Central memory CD8-positive, alpha-beta T cell (primary cell): ENCODE results near the gene POU6F2.

Experiments
- ATAC-seq: fragments of 150-1000 bp; cut with Tn5 transposase; replicated peaks from 2 replicates; pipeline ENCODE4 v1.10.0; 2022; ENCODE audit warnings: mild to moderate bottlenecking, moderate FRiP score, moderate number of reproducible peaks; ENCODE audit not compliant: poor library complexity, severe bottlenecking; ENCODE audit errors: extremely low read depth
- DNase-seq, 2 donors: peaks; one replicate each; pipeline ENCODE4 v3.0.0; 2021; ENCODE audit warnings: low spot score in 2 of 2
- H3K27ac Mint-ChIP-seq: one replicate; pipeline ENCODE4 v1.8.0; 2022; ENCODE audit warnings: low read depth, mild to moderate bottlenecking, moderate library complexity, mixed read lengths
- H3K27me3 Mint-ChIP-seq: one replicate; pipeline ENCODE4 v1.8.0; 2022; ENCODE audit warnings: mixed read lengths
- H3K36me3 Mint-ChIP-seq: one replicate; pipeline ENCODE4 v1.8.0; 2022; ENCODE audit warnings: mild to moderate bottlenecking, moderate library complexity, mixed read lengths; ENCODE audit not compliant: insufficient read depth
- H3K4me1 Mint-ChIP-seq: one replicate; pipeline ENCODE4 v1.8.0; 2022; ENCODE audit warnings: mixed read lengths
- H3K4me3 Mint-ChIP-seq: one replicate; pipeline ENCODE4 v1.8.0; 2022; ENCODE audit warnings: mild to moderate bottlenecking, moderate library complexity, mixed read lengths
- H3K9me3 Mint-ChIP-seq: one replicate; pipeline ENCODE4 v1.8.0; 2022; ENCODE audit warnings: mixed read lengths

The POU6F2 gene

GRCh38 chr7:39233851-39234529, 256.3 kb downstream of the POU6F2 start:
- no peaks in the 10 kb centered on the region for H3K9me3 Mint-ChIP-seq
- H3K27me3 Mint-ChIP-seq, result peaks cover 22% of the 10 kb centered on the region
- no peak overlapping the region for H3K4me3 Mint-ChIP-seq
- H3K4me1 Mint-ChIP-seq, result no peaks in the 10 kb centered on the region
- DNase-seq, result no peak
- no peak for ATAC-seq
- H3K27ac Mint-ChIP-seq, result no peak overlapping the region
- H3K36me3 Mint-ChIP-seq, result no peaks in the 10 kb centered on the region

GRCh38 chr7:39238234-39238869, 260.6 kb downstream of the POU6F2 start:
- H3K4me1 Mint-ChIP-seq, result no peaks in the 10 kb centered on the region
- DNase-seq, result no peak
- no peak overlapping the region for H3K4me3 Mint-ChIP-seq
- H3K27me3 Mint-ChIP-seq, result peaks cover 22% of the 10 kb centered on the region
- no peak overlapping the region for H3K27ac Mint-ChIP-seq
- no peak for ATAC-seq
- peaks cover 7% of the 10 kb centered on the region for H3K9me3 Mint-ChIP-seq
- H3K36me3 Mint-ChIP-seq, result no peaks in the 10 kb centered on the region

- H3K36me3 Mint-ChIP-seq, result no peaks in the 10 kb centered on the region
- no peak for DNase-seq
- H3K4me3 Mint-ChIP-seq, result no peak overlapping the region
- no peak overlapping the region for H3K27ac Mint-ChIP-seq
- H3K27me3 Mint-ChIP-seq, result peaks cover 11% of the 10 kb centered on the region
- no peak for ATAC-seq
- H3K9me3 Mint-ChIP-seq, result peaks cover 7% of the 10 kb centered on the region
- no peaks in the 10 kb centered on the region for H3K4me1 Mint-ChIP-seq
These were observed 263.2 kb downstream of the POU6F2 start for GRCh38 chr7:39240864-39241263.

- ATAC-seq (no peak), DNase-seq (no peak)
- H3K27ac Mint-ChIP-seq, result no peak overlapping the region
- H3K4me1 Mint-ChIP-seq, result no peaks in the 10 kb centered on the region
- H3K36me3 Mint-ChIP-seq, result peaks cover 2% of the 10 kb centered on the region
- H3K4me3 Mint-ChIP-seq, result no peak overlapping the region
- H3K9me3 Mint-ChIP-seq, result peaks cover 3% of the 10 kb centered on the region
- H3K27me3 Mint-ChIP-seq, result peaks cover 27% of the 10 kb centered on the region
These were observed 269.9 kb downstream of the POU6F2 start for GRCh38 chr7:39247576-39247975.

GRCh38 chr7:39248041-39248691, 270.5 kb downstream of the POU6F2 start:
- H3K36me3 Mint-ChIP-seq, result peaks cover 2% of the 10 kb centered on the region
- no peak for DNase-seq

GRCh38 chr7:39248692-39249090, 271.0 kb downstream of the POU6F2 start:
- ATAC-seq (no peak), DNase-seq (no peak)
- no peaks in the 10 kb centered on the region for H3K9me3 Mint-ChIP-seq
- H3K4me3 Mint-ChIP-seq, result no peak overlapping the region
- H3K4me1 Mint-ChIP-seq, result no peaks in the 10 kb centered on the region
- peaks cover 2% of the 10 kb centered on the region for H3K36me3 Mint-ChIP-seq
- no peak overlapping the region for H3K27ac Mint-ChIP-seq
- peaks cover 34% of the 10 kb centered on the region for H3K27me3 Mint-ChIP-seq

More at GRCh38 chr7:39248041-39248691, 270.5 kb downstream of the POU6F2 start:
- no peaks in the 10 kb centered on the region for H3K4me1 Mint-ChIP-seq
- no peak overlapping the region for H3K4me3 Mint-ChIP-seq
- H3K9me3 Mint-ChIP-seq, result no peaks in the 10 kb centered on the region
- peaks cover 33% of the 10 kb centered on the region for H3K27me3 Mint-ChIP-seq
- H3K27ac Mint-ChIP-seq, result no peak overlapping the region
- no peak for ATAC-seq

- no peaks in the 10 kb centered on the region for H3K9me3 Mint-ChIP-seq
- no peaks in the 10 kb centered on the region for H3K4me1 Mint-ChIP-seq
These were observed 272.0 kb downstream of the POU6F2 start for GRCh38 chr7:39249635-39250152.

GRCh38 chr7:39252916-39253315, 275.2 kb downstream of the POU6F2 start:
- H3K27ac Mint-ChIP-seq, result no peak overlapping the region
- no peaks in the 10 kb centered on the region for H3K9me3 Mint-ChIP-seq
- no peak for DNase-seq
- H3K36me3 Mint-ChIP-seq, result peaks cover 2% of the 10 kb centered on the region
- no peaks in the 10 kb centered on the region for H3K4me1 Mint-ChIP-seq
- no peak for ATAC-seq
- H3K4me3 Mint-ChIP-seq, result no peak overlapping the region
- peaks cover 34% of the 10 kb centered on the region for H3K27me3 Mint-ChIP-seq

More at GRCh38 chr7:39249635-39250152, 272.0 kb downstream of the POU6F2 start:
- Mint-ChIP-seq H3K4me3 (no peak overlapping the region), H3K27me3 (peaks cover 34% of the 10 kb centered on the region), H3K27ac (no peak overlapping the region), H3K36me3 (peaks cover 2% of the 10 kb centered on the region)
- ATAC-seq (no peak), DNase-seq (no peak)

- Mint-ChIP-seq H3K4me1 (no peaks in the 10 kb centered on the region), H3K4me3 (no peak overlapping the region), H3K27me3 (no peaks in the 10 kb centered on the region), H3K27ac (no peak overlapping the region), H3K9me3 (no peaks in the 10 kb centered on the region), H3K36me3 (no peaks in the 10 kb centered on the region)
- DNase-seq (no peak), ATAC-seq (no peak)
These were observed 281.8 kb downstream of the POU6F2 start for GRCh38 chr7:39259391-39260003.

- no peaks in the 10 kb centered on the region for H3K36me3 Mint-ChIP-seq
- H3K4me3 Mint-ChIP-seq, result no peak overlapping the region
- no peaks in the 10 kb centered on the region for H3K27me3 Mint-ChIP-seq
- no peaks in the 10 kb centered on the region for H3K9me3 Mint-ChIP-seq
- H3K4me1 Mint-ChIP-seq, result no peaks in the 10 kb centered on the region
- H3K27ac Mint-ChIP-seq, result no peak overlapping the region
- no peak for DNase-seq
- no peak for ATAC-seq
These were observed 282.7 kb downstream of the POU6F2 start for GRCh38 chr7:39260279-39260844.

- no peaks in the 10 kb centered on the region for H3K27me3 Mint-ChIP-seq
- no peak overlapping the region for H3K4me3 Mint-ChIP-seq
- no peak for ATAC-seq
These were observed 284.1 kb downstream of the POU6F2 start for GRCh38 chr7:39261771-39262170.

More at GRCh38 chr7:39261771-39262170, 284.1 kb downstream of the POU6F2 start:
- H3K4me1 Mint-ChIP-seq, result no peaks in the 10 kb centered on the region
- no peaks in the 10 kb centered on the region for H3K36me3 Mint-ChIP-seq
- DNase-seq, result no peak
- no peaks in the 10 kb centered on the region for H3K9me3 Mint-ChIP-seq
- H3K27ac Mint-ChIP-seq, result no peak overlapping the region
